Sigmoid colon (tissue), 7 donors: ENCODE results near the gene CBX2. TPM values are rescaled to one million over a fixed set of nuclear protein-coding genes. Genes with fewer than 3 reads are reported as not detected.
A peak's percentile ranks its signal among the peaks of the same experiment; 100 is the strongest.

Experiments
- DNase-seq: peaks from one replicate; pipeline ENCODE4 v3.0.0-alpha.2; 2019
- H3K27ac ChIP-seq, 4 donors: fragments of 200-600 bp; sonication (generic); one replicate each; pipeline ENCODE4 v1.5.1; 2016 to 2019; ENCODE audit warnings: mild to moderate bottlenecking in 1 of 4
- H3K27me3 ChIP-seq, 3 donors: fragments of 200-600 bp; sonication (generic); one replicate each; pipeline ENCODE4 v1.5.1; 2019; ENCODE audit warnings: mild to moderate bottlenecking in 1 of 3
- H3K36me3 ChIP-seq, 4 donors: fragments of 200-600 bp; sonication (generic); one replicate each; pipeline ENCODE4 v1.5.1; 2016 to 2019
- H3K4me1 ChIP-seq, 4 donors: fragments of 200-600 bp; sonication (generic); one replicate each; pipeline ENCODE4 v1.5.1; 2017 to 2019
- H3K4me3 ChIP-seq, 4 donors: fragments of 200-600 bp; sonication (generic); one replicate each; pipeline ENCODE4 v1.5.1; 2017 to 2019; ENCODE audit warnings: mild to moderate bottlenecking in 2 of 4, moderate library complexity in 1 of 4
- H3K9me3 ChIP-seq, 4 donors: fragments of 200-600 bp in 3 of 4; sonication (generic) in 3 of 4; one replicate each; pipeline versions ENCODE4 v1.5.1 to v1.6.1; 2013 to 2019
- EP300 ChIP-seq, 4 donors: sonication (generic); formaldehyde crosslinking; IDR thresholded peaks; one replicate each; pipeline ENCODE4 v1.6.1; 2017; ENCODE audit warnings: antibody characterized with exemption in 4 of 4
- POLR2A ChIP-seq, 2 donors: fragments of 450-650 bp; IDR thresholded peaks; one replicate each; pipeline ENCODE4 v1.6.1; 2016; ENCODE audit warnings: antibody characterized with exemption in 2 of 2, mild to moderate bottlenecking in 2 of 2, moderate library complexity in 2 of 2
- POLR2AphosphoS5 ChIP-seq, 4 donors: sonication (generic); formaldehyde crosslinking; IDR thresholded peaks; one replicate each; pipeline ENCODE4 v1.6.1; 2017; ENCODE audit warnings: antibody characterized with exemption in 4 of 4
- WGBS, 2 donors: extraction: QIAGEN DNeasy Blood & Tissue Kit; methylation state at CpG; one replicate each; pipeline ENCODE4 v1.1.7; 2013; 5-methylcytosine and 5-hydroxymethylcytosine counted together
- intact Hi-C: fragments of 100-400 bp; cut with DNase I; formaldehyde crosslinking; loops from one replicate; pipeline ENCODE4 v1.15.1; 2023
- polyA plus RNA-seq, 3 donors: library from polyadenylated mRNA; stranded (reverse); fragments of 200-250 nt; gene quantifications; one replicate each; pipeline ENCODE4 v1.2.3, GENCODE V29; 2013
- total RNA-seq, 4 donors: library from RNA; depleted of rRNA; stranded (reverse); fragments of >200 nt; gene quantifications; one replicate each; pipeline ENCODE4 v1.1.0, GENCODE V29; 2016
- TF ChIP-seq, protein P1 (sequence below), 4 experiments: fragments of 450-650 bp in 3 of 4; fragments of 200-600 bp in 1 of 4; IDR thresholded peaks; one replicate each; pipeline ENCODE4 v1.5.1; 2016 to 2019; ENCODE audit warnings: antibody characterized with exemption in 4 of 4, mild to moderate bottlenecking in 3 of 4, moderate library complexity in 2 of 4
- donor health status: healthy with polysubstance abuse.
- donor health status: Bipolar disorder and iron deficiency.
- donor health status: healthy.

The CBX2 gene
- total and polyA plus RNA-seq, 7 donors, result under 0.01 to 2.0 (median 0.34) TPM; not detected in 1

DNA sequence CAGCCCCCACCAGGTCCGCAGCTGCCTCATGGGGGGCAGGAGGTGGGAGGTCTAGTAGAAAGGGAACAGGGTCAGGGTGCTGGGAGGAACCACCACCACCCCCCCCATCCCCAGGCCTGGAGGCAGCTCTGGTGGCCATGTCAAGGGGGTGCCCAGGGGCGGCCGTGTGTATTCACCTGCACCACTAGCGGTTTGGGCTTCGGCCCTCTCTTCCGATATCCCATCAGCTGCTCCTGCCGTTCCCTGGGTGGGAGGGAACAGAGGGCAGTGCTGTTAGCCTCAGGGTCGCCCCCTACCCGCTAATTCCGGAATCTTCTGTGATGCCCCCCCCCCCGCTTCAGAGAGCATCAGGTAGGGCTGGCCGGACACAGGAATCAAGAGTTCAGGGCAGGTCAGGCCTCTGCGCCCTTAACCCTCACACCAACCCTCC is 57.5 kb downstream of the CBX2 start:
- WGBS, 2 donors, result 69 to 86% methylated on average over 13 of the region's 13 CpGs
- no peak for TF ChIP-seq POLR2A (IDR thresholded peaks at IDR 0.05)
- TF ChIP-seq, protein P1, sequence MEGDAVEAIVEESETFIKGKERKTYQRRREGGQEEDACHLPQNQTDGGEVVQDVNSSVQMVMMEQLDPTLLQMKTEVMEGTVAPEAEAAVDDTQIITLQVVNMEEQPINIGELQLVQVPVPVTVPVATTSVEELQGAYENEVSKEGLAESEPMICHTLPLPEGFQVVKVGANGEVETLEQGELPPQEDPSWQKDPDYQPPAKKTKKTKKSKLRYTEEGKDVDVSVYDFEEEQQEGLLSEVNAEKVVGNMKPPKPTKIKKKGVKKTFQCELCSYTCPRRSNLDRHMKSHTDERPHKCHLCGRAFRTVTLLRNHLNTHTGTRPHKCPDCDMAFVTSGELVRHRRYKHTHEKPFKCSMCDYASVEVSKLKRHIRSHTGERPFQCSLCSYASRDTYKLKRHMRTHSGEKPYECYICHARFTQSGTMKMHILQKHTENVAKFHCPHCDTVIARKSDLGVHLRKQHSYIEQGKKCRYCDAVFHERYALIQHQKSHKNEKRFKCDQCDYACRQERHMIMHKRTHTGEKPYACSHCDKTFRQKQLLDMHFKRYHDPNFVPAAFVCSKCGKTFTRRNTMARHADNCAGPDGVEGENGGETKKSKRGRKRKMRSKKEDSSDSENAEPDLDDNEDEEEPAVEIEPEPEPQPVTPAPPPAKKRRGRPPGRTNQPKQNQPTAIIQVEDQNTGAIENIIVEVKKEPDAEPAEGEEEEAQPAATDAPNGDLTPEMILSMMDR (IDR thresholded peaks at IDR 0.05), result no peak
- TF ChIP-seq EP300 (IDR thresholded peaks at IDR 0.05), result no peak
- TF ChIP-seq POLR2AphosphoS5 (IDR thresholded peaks at IDR 0.05), result no peak
- Histone ChIP-seq H3K4me3 (no peak overlapping the region), H3K9me3 (no peaks in the 10 kb centered on the region), H3K4me1 (peaks cover 0 to 61% (median 55%) of the 10 kb centered on the region in 4 donors), H3K27me3 (peaks cover 6 to 39% (median 21%) of the 10 kb centered on the region in 3 donors), H3K36me3 (peaks cover 9 to 26% (median 16%) of the 10 kb centered on the region in 4 donors), H3K27ac (no peak overlapping the region)
- intact Hi-C loops, result loop anchor here (5.0 kb wide), 1 partner anchor 58 kb away; the partner anchor contains the start of gene CBX2
- no peak for DNase-seq

DNA sequence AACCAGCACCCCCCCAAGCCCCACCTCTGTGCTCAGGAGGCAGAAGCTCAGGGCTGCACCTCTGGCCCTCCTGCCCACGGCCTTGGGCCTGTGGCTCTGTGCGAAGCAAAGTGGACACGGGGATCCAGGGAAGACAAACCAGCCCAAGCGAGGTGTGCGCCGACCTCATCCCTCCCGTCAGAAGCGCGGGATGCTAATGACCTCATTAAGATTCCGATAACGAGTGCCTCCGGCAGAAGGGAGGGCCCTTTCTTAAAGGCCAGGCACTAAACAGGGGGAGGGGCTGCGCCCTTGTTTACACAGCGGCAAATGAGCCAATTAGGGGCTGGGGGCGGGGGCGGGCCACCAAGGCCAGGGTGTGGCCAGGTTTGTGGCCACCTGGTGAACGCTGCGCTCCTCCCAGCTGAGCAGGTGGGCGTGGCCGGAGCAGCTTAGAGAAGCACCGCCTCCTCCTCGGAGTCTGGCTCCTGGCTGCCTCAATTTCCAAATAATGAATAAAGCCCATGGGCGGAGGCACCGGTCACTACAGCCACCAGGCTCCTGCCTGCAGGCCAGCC is 58.1 kb downstream of the CBX2 start:
- H3K27me3 ChIP-seq, result peaks cover 11 to 45% (median 26%) of the 10 kb centered on the region in 3 donors
- no peak overlapping the region for H3K27ac ChIP-seq
- intact Hi-C loops, result loop anchor here (5.0 kb wide), 1 partner anchor 59 kb away; the partner anchor contains the start of gene CBX2
- peaks cover 9 to 26% (median 16%) of the 10 kb centered on the region in 4 donors for H3K36me3 ChIP-seq
- H3K4me1 ChIP-seq, result peaks cover 0 to 65% (median 61%) of the 10 kb centered on the region in 4 donors
- H3K4me3 ChIP-seq, result no peak overlapping the region
- no peak for TF ChIP-seq EP300 (IDR thresholded peaks at IDR 0.05)
- TF ChIP-seq, protein P1 (IDR thresholded peaks at IDR 0.05), result no peak
- TF ChIP-seq POLR2AphosphoS5 (IDR thresholded peaks at IDR 0.05), result no peak
- no peak for TF ChIP-seq POLR2A (IDR thresholded peaks at IDR 0.05)
- DNase-seq, result no peak
- 16 to 70% methylated on average over 24 of the region's 24 CpGs for WGBS, 2 donors
- H3K9me3 ChIP-seq, result no peaks in the 10 kb centered on the region

DNA sequence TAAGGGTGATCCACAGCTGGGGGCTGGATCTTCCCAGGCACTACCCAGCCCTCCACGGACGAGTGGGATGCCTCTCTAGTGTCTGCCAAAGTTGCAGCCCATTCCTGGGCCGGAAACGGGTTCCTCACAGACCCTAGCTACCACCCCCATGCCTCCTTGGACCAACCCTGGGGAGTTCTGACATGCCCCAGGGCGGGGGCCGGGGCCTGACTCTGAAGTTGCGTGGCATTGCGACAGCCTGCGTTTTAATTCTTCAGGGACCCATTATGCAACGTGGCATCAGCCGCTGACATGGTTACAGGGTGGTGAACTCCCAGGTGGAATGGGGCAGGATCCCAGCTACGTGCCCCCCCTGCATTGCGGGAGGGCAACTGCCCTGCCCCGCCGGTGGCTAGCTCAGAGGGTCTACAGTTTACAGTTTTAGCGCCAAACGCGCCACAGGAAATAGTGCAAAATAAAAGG is 58.6 kb downstream of the CBX2 start:
- Histone ChIP-seq H3K9me3 (no peaks in the 10 kb centered on the region), H3K27ac (peak overlapping the region in 1 of 4 donors; percentile 90), H3K4me1 (peaks cover 0 to 67% (median 61%) of the 10 kb centered on the region in 4 donors), H3K4me3 (peak overlapping the region in 3 of 4 donors; percentile 75 to 84 (median 76)), H3K27me3 (peaks cover 17 to 50% (median 31%) of the 10 kb centered on the region in 3 donors), H3K36me3 (peaks cover 9 to 26% (median 16%) of the 10 kb centered on the region in 4 donors)
- DNase-seq, result no peak
- TF ChIP-seq EP300 (IDR thresholded peaks at IDR 0.05), result no peak
- TF ChIP-seq, protein P1 (IDR thresholded peaks at IDR 0.05), result no peak
- TF ChIP-seq POLR2A (IDR thresholded peaks at IDR 0.05), result no peak
- TF ChIP-seq POLR2AphosphoS5 (IDR thresholded peaks at IDR 0.05), result no peak
- intact Hi-C loops, result loop anchor here (5.0 kb wide), 1 partner anchor 59 kb away; the partner anchor contains the start of gene CBX2
- WGBS, 2 donors, result 12 to 28% methylated on average over 18 of the region's 18 CpGs

DNA sequence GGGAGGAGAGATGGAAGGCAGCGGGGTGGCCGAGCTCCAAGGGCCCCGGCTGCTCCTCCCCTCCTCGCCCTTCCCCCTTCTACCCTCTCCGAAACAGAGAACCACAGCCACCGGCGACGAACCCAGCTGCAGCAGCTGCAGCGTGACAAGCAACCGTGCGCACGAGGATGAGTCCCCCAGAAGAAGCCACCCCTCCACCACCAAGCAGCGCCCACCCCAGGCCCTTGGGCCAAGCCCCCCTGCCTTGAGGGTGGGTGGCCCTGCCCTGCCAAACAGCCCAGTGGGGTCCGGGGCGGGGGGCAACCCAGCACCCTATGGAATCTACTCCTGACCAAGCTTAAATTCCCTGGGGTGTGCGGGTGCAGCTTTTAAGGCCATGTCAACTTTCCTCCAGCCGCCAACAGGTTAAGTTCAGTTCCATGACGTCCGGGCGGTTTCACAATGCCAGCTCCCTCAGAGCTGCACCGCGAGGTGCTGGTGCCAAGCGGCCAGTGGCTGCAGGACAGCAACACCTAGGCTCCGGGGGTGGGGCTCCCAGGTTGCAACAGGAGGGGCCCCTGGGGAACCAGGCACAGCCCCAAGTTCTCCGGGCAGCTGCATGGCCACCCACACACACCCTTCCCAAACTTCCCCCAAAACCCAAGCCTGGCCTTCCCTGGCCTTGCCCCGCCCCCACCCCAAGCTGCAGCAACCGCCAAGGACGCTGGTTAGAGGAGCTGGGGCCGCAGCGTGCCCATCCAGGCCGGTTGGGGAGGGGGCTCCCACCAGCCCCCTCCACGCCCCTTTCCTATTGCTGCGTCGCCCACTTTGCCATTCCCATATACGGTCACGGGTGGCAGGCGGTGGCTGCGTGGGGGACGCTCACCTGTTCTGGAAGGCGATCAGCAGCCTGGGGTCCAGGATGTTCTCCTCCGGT is 59.3 kb downstream of the CBX2 start:
- Histone ChIP-seq H3K36me3 (peaks cover 9 to 26% (median 16%) of the 10 kb centered on the region in 4 donors), H3K27ac (peak overlapping the region; percentile 90 to 98 (median 97)), H3K9me3 (no peaks in the 10 kb centered on the region), H3K4me3 (peak overlapping the region; percentile 35 to 84 (median 76)), H3K27me3 (peaks cover 23 to 53% (median 38%) of the 10 kb centered on the region in 3 donors), H3K4me1 (peaks cover 0 to 67% (median 60%) of the 10 kb centered on the region in 4 donors)
- WGBS, 2 donors, result 3 to 11% methylated on average over 41 of the region's 41 CpGs
- intact Hi-C loops, result loop anchor here (5.0 kb wide), 1 partner anchor 60 kb away; the partner anchor contains the start of gene CBX2
- DNase-seq, result peak; percentile 93
- TF ChIP-seq, protein P1 (IDR thresholded peaks at IDR 0.05), result peak in 1 of 4 experiments; percentile 15
- peak in 2 of 4 donors; percentile 49 to 52 for TF ChIP-seq POLR2AphosphoS5 (IDR thresholded peaks at IDR 0.05)
- peak in 1 of 2 donors; percentile 26 for TF ChIP-seq POLR2A (IDR thresholded peaks at IDR 0.05)
- peak in 1 of 4 donors; percentile 52 for TF ChIP-seq EP300 (IDR thresholded peaks at IDR 0.05)
